Measurements from ENCODE around the gene PES1. TPM values are rescaled to one million over a fixed set of nuclear protein-coding genes. Genes with fewer than 3 reads are reported as not detected.
A peak's percentile ranks its signal among the peaks of the same experiment; 100 is the strongest.

The PES1 gene
- total RNA-seq, 1 donor from 2014 or later: 40.6 TPM

DNA sequence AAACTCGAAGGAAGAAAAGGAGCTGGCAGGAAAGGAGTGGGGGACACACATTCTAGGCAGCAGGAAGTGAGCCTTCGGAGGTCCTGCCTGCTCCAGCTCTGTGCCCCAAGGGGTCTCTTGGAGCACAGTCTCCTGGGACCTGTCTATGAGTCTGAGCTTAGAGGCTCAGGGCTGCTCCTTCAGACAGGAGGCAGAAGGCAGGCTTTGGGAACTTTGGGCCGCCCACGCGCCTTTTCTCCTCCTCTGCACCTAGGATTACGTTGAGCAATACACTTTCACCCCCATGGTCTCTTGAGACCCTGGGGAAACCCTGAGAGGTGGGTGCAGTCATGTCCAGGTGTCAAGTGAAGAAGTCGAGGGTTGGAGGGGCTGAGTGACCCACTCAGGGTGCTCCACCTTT lies 16.2 kb upstream of the PES1 start:
- TF ChIP-seq, protein P1, sequence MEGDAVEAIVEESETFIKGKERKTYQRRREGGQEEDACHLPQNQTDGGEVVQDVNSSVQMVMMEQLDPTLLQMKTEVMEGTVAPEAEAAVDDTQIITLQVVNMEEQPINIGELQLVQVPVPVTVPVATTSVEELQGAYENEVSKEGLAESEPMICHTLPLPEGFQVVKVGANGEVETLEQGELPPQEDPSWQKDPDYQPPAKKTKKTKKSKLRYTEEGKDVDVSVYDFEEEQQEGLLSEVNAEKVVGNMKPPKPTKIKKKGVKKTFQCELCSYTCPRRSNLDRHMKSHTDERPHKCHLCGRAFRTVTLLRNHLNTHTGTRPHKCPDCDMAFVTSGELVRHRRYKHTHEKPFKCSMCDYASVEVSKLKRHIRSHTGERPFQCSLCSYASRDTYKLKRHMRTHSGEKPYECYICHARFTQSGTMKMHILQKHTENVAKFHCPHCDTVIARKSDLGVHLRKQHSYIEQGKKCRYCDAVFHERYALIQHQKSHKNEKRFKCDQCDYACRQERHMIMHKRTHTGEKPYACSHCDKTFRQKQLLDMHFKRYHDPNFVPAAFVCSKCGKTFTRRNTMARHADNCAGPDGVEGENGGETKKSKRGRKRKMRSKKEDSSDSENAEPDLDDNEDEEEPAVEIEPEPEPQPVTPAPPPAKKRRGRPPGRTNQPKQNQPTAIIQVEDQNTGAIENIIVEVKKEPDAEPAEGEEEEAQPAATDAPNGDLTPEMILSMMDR (IDR thresholded peaks at IDR 0.05; ENCODE audit: partially characterized antibody, unreplicated experiment): no peak
- Mint-ChIP-seq H3K36me3 (ENCODE audit: unreplicated experiment) (no peaks in the 10 kb centered on the region), H3K9me3 (ENCODE audit: unreplicated experiment) (peaks cover 5% of the 10 kb centered on the region), H3K27me3 (ENCODE audit: unreplicated experiment) (peaks cover 2% of the 10 kb centered on the region), H3K27ac (ENCODE audit: unreplicated experiment) (no peak overlapping the region), H3K4me1 (ENCODE audit: low read depth, unreplicated experiment) (peaks cover 8% of the 10 kb centered on the region), H3K4me3 (ENCODE audit: unreplicated experiment) (no peak overlapping the region)
- DNase-seq: no peak

DNA sequence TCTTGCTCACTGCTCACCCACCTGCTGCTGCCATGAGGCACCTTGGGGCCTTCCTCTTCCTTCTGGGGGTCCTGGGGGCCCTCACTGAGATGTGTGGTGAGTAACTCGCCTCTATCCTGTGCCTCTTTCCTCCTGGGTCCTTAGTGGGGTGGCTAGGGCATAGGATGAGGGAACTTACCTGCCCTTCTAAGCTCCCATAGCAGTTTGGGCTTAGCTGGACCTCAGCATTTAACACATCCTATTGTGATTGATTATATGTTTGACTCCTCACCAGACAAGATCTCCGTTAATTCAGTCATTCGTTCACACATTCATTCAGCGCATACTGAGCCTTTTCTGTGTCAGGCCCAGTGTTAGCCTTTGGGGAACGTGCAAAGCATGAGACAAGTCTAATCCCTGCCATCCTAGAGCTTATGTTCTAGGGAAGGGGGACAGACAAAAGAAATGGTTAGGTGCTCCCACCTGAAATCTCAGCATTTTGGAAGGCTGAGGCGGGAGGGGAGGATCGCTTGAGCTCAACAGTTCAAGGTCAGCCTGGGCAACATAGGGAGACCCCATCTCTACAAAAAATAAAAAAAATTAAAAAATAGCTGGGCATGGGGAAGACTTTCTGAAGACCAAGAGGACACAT lies 15.7 kb upstream of the PES1 start:
- H3K36me3 Mint-ChIP-seq (ENCODE audit: unreplicated experiment): no peaks in the 10 kb centered on the region
- H3K27me3 Mint-ChIP-seq (ENCODE audit: unreplicated experiment): peaks cover 2% of the 10 kb centered on the region
- peaks cover 8% of the 10 kb centered on the region for H3K4me1 Mint-ChIP-seq (ENCODE audit: low read depth, unreplicated experiment)
- peak overlapping the region; percentile 93 for H3K27ac Mint-ChIP-seq (ENCODE audit: unreplicated experiment)
- H3K9me3 Mint-ChIP-seq (ENCODE audit: unreplicated experiment): peaks cover 5% of the 10 kb centered on the region
- TF ChIP-seq, protein P1 (IDR thresholded peaks at IDR 0.05; ENCODE audit: partially characterized antibody, unreplicated experiment): no peak
- DNase-seq: no peak
- H3K4me3 Mint-ChIP-seq (ENCODE audit: unreplicated experiment): peak overlapping the region; percentile 84

DNA sequence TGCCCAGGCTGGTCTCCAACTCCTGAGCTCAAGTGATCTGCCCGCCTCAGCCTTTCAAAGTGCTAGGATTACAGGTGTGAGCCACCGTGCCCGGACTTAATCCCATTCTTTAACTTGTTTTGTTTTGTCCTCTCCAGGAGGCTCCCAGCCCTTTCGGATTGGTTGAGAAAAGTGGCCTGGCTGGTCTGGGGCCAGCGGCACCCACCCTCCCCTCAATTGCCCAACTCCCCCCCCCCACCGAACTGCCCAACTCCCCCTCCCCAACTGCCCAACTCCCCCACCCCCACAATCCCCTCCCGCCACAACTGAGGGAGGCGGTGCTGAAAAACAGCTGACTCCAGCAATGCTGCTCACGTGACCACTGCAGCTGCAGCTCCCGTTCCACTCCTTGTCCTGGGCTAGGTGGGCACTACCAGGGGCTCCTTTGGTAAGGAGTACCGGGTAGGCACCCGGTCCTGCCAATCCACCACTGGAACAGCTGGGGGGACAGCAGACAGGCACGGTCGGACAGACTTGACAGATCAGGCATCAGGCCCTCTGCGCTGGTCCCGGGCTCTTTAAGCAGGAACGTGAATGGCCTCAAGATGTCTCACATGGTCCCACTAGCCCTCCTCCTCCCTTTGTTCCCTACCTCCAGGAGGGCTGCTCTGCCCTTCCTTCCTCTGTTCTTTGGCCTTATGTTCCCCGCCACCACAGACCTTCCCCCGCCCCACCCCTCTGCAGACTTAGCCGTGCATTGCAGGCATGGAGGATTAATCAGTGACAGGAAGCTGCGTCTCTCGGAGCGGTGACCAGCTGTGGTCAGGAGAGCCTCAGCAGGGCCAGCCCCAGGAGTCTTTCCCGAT lies 15.0 kb upstream of the PES1 start, which contains the start of gene TCN2:
TSS of gene TCN2 (plus strand) at position 720 of the 845 bp plus-strand sequence. CDS start 158 bp downstream, outside the sequence.
- peak within 1 kb of the TSS; percentile 84 for H3K4me3 Mint-ChIP-seq (ENCODE audit: unreplicated experiment)
- DNase-seq: peak; percentile 72
- peaks cover 5% of the 10 kb centered on the region for H3K9me3 Mint-ChIP-seq (ENCODE audit: unreplicated experiment)
- H3K27ac Mint-ChIP-seq (ENCODE audit: unreplicated experiment): peak within 1 kb of the TSS; percentile 93
- H3K4me1 Mint-ChIP-seq (ENCODE audit: low read depth, unreplicated experiment): peaks cover 8% of the 10 kb centered on the region
- TF ChIP-seq, protein P1 (IDR thresholded peaks at IDR 0.05; ENCODE audit: partially characterized antibody, unreplicated experiment): no peak
- no peaks in the 10 kb centered on the region for H3K36me3 Mint-ChIP-seq (ENCODE audit: unreplicated experiment)
- peaks cover 2% of the 10 kb centered on the region for H3K27me3 Mint-ChIP-seq (ENCODE audit: unreplicated experiment)

DNA sequence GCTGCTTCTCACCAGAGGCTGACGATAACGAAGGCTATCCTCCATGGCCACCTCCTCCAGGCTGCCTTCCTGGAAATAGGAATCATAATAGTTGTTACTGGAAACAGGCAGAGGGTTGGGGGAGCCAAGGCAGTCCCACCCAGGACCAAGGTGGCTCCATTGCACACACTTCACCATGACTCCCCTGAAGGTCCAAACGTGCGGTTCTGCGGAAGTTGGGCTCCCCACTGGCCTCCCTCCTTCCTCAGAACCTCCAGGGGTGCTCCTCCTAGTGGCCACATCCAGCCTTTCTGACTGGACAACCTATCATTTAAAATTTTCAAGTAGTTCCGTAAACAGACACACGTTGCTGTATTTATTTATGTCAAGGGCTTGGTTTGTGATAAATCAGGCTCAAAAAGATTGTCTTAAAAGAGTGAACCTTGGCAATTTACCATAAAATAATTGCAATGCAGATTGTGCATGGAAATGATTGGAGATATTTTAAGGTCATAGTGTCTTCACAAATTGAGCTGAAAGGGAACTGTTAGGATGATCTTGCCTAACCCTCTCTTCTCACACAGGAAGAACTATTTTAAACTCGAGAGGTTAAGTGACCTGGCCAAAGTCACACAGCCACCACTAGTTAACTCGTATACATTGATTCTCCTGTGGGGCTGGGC lies 13.9 kb upstream of the PES1 start:
- Mint-ChIP-seq H3K4me3 (ENCODE audit: unreplicated experiment) (no peak overlapping the region), H3K27ac (ENCODE audit: unreplicated experiment) (no peak overlapping the region), H3K9me3 (ENCODE audit: unreplicated experiment) (peaks cover 5% of the 10 kb centered on the region), H3K4me1 (ENCODE audit: low read depth, unreplicated experiment) (peaks cover 8% of the 10 kb centered on the region), H3K27me3 (ENCODE audit: unreplicated experiment) (peaks cover 2% of the 10 kb centered on the region), H3K36me3 (ENCODE audit: unreplicated experiment) (no peaks in the 10 kb centered on the region)
- DNase-seq: peak; percentile 54
- TF ChIP-seq, protein P1 (IDR thresholded peaks at IDR 0.05; ENCODE audit: partially characterized antibody, unreplicated experiment): peak; percentile 81

Measured in glutamatergic neuron (in vitro differentiated cells).